ENCODE results near the gene VIPR2.

The VIPR2 gene

GRCh38 chr7:159040912-159041711, 103.6 kb downstream of the VIPR2 start:
- no peak for DNase-seq (ENCODE audit: low read depth)

- DNase-seq (ENCODE audit: low read depth): no peak
Measured at GRCh38 chr7:159040146-159040545, 104.5 kb downstream of the VIPR2 start.

- DNase-seq (ENCODE audit: low read depth): no peak
Measured at GRCh38 chr7:159039716-159040115, 105.0 kb downstream of the VIPR2 start.

- DNase-seq (ENCODE audit: low read depth): no peak
Measured at GRCh38 chr7:159038066-159038465, 106.6 kb downstream of the VIPR2 start.

- DNase-seq (ENCODE audit: low read depth): no peak
Measured at GRCh38 chr7:159036916-159037605, 107.6 kb downstream of the VIPR2 start.

- DNase-seq (ENCODE audit: low read depth): no peak
Measured at GRCh38 chr7:159035571-159036073, 109.0 kb downstream of the VIPR2 start.

GRCh38 chr7:159034988-159035387, 109.7 kb downstream of the VIPR2 start:
- DNase-seq (ENCODE audit: low read depth): no peak

GRCh38 chr7:159034394-159034793, 110.3 kb downstream of the VIPR2 start:
- no peak for DNase-seq (ENCODE audit: low read depth)

GRCh38 chr7:159033956-159034355, 110.7 kb downstream of the VIPR2 start:
- no peak for DNase-seq (ENCODE audit: low read depth)

- no peak for DNase-seq (ENCODE audit: low read depth)
Measured at GRCh38 chr7:159033473-159033825, 111.2 kb downstream of the VIPR2 start.

GRCh38 chr7:159032753-159033472, 111.8 kb downstream of the VIPR2 start:
- no peak for DNase-seq (ENCODE audit: low read depth)

GRCh38 chr7:159032322-159032721, 112.3 kb downstream of the VIPR2 start:
- DNase-seq (ENCODE audit: low read depth): no peak

- no peak for DNase-seq (ENCODE audit: low read depth)
Measured at GRCh38 chr7:159031750-159032149, 112.9 kb downstream of the VIPR2 start.

GRCh38 chr7:159031135-159031701, 113.4 kb downstream of the VIPR2 start:
- DNase-seq (ENCODE audit: low read depth): no peak

GRCh38 chr7:159030490-159031134, 114.1 kb downstream of the VIPR2 start:
- no peak for DNase-seq (ENCODE audit: low read depth)

GRCh38 chr7:159028508-159029401, 115.9 kb downstream of the VIPR2 start:
- DNase-seq (ENCODE audit: low read depth): no peak

GRCh38 chr7:159027789-159028507, 116.7 kb downstream of the VIPR2 start:
- no peak for DNase-seq (ENCODE audit: low read depth)

GRCh38 chr7:159027056-159027788, 117.4 kb downstream of the VIPR2 start:
- no peak for DNase-seq (ENCODE audit: low read depth)

- DNase-seq (ENCODE audit: low read depth): no peak
Measured at GRCh38 chr7:159026271-159027055, 118.2 kb downstream of the VIPR2 start.
